Liver (tissue), 9 donors: ENCODE data around the gene ENTPD6. TPM values are rescaled to one million over a fixed set of nuclear protein-coding genes. Genes with fewer than 3 reads are reported as not detected.

Experiments
- DNase-seq: peaks from one replicate; pipeline ENCODE4 v3.0.0-alpha.2; 2017; ENCODE audit warnings: low spot score
- H3K27ac ChIP-seq, 2 donors: one replicate each; pipeline ENCODE4 v1.7.0; 2013; ENCODE audit warnings: inconsistent platforms in 2 of 2, low read length in 2 of 2, control low read depth in 1 of 2, low read depth in 1 of 2, mild to moderate bottlenecking in 1 of 2
- H3K27me3 ChIP-seq, 4 donors: one replicate each; pipeline versions ENCODE4 v1.6.1 to v1.7.0; 2013; ENCODE audit warnings: low read length in 3 of 4, inconsistent platforms in 1 of 4, mild to moderate bottlenecking in 1 of 4, moderate library complexity in 1 of 4; ENCODE audit not compliant: control insufficient read depth in 4 of 4, insufficient read depth in 4 of 4
- H3K36me3 ChIP-seq, 4 donors: one replicate each; pipeline versions ENCODE4 v1.6.1 to v1.7.0; 2013; ENCODE audit warnings: low read length in 3 of 4, mild to moderate bottlenecking in 3 of 4, low read depth in 1 of 4, moderate library complexity in 1 of 4; ENCODE audit not compliant: control insufficient read depth in 4 of 4, insufficient read depth in 3 of 4
- H3K4me1 ChIP-seq, 4 donors: one replicate each; pipeline versions ENCODE4 v1.6.1 to v1.7.0; 2013; ENCODE audit warnings: low read length in 3 of 4, mild to moderate bottlenecking in 3 of 4, moderate library complexity in 1 of 4; ENCODE audit not compliant: control insufficient read depth in 4 of 4, insufficient read depth in 4 of 4
- H3K4me3 ChIP-seq, 3 donors: one replicate each; pipeline versions ENCODE4 v1.6.1 to v1.7.0; 2013; ENCODE audit warnings: low read length in 3 of 3, control low read depth in 1 of 3, low read depth in 1 of 3, mild to moderate bottlenecking in 1 of 3
- H3K9ac ChIP-seq, 2 donors: one replicate each; pipeline ENCODE4 v1.7.0; 2013; ENCODE audit warnings: low read length in 2 of 2, mild to moderate bottlenecking in 2 of 2, moderate library complexity in 2 of 2, control low read depth in 1 of 2, low read depth in 1 of 2
- H3K9me3 ChIP-seq, 4 donors: one replicate each; pipeline versions ENCODE4 v1.6.1 to v1.7.0; 2013; ENCODE audit warnings: low read length in 3 of 4; ENCODE audit not compliant: control insufficient read depth in 4 of 4
- ATF3 ChIP-seq: IDR thresholded peaks from 2 replicates; pipeline ENCODE4 v1.6.1; 2016; ENCODE audit warnings: antibody characterized with exemption
- CTCF ChIP-seq: fragments of 150-350 bp; IDR thresholded peaks from 2 replicates; pipeline ENCODE4 v1.5.1; 2017; ENCODE audit warnings: improper control_type of control experiment, low read depth, low read length; ENCODE audit not compliant: missing input control
- EGR1 ChIP-seq, 2 donors: IDR thresholded peaks; 2 replicates each; pipeline ENCODE4 v1.6.1; 2016 to 2018; ENCODE audit warnings: antibody characterized with exemption in 2 of 2, low read depth in 2 of 2
- FOXA1 ChIP-seq: IDR thresholded peaks from 2 replicates; pipeline ENCODE4 v1.6.1; 2016; ENCODE audit warnings: antibody characterized with exemption
- FOXA2 ChIP-seq: IDR thresholded peaks from 2 replicates; pipeline ENCODE4 v1.6.1; 2016; ENCODE audit warnings: antibody characterized with exemption
- GABPA ChIP-seq, 2 donors: IDR thresholded peaks in 1 of 2; conservative IDR thresholded peaks in 1 of 2; 2 replicates each; pipeline ENCODE4 v1.6.1; 2016; ENCODE audit warnings: antibody characterized with exemption in 2 of 2, mild to moderate bottlenecking in 1 of 2, moderate library complexity in 1 of 2
- HNF4A ChIP-seq, 2 donors: conservative IDR thresholded peaks; 2 replicates each; pipeline ENCODE4 v1.6.1; 2016; ENCODE audit warnings: antibody characterized with exemption in 2 of 2, mild to moderate bottlenecking in 2 of 2
- HNF4G ChIP-seq: IDR thresholded peaks from 2 replicates; pipeline ENCODE4 v1.6.1; 2016; ENCODE audit warnings: antibody characterized with exemption
- JUND ChIP-seq, 2 donors: IDR thresholded peaks; 2 replicates each; pipeline ENCODE4 v1.6.1; 2016; ENCODE audit warnings: antibody characterized with exemption in 2 of 2
- MAX ChIP-seq: IDR thresholded peaks from 2 replicates; pipeline ENCODE4 v1.6.1; 2016; ENCODE audit warnings: antibody characterized with exemption
- NR2F2 ChIP-seq: IDR thresholded peaks from 2 replicates; pipeline ENCODE4 v1.6.1; 2016; ENCODE audit warnings: antibody characterized with exemption
- RAD21 ChIP-seq, 2 donors: IDR thresholded peaks; 2 replicates each; pipeline ENCODE4 v1.6.1; 2016; ENCODE audit warnings: antibody characterized with exemption in 2 of 2, mild to moderate bottlenecking in 2 of 2
- REST ChIP-seq: IDR thresholded peaks from 2 replicates; pipeline ENCODE4 v1.6.1; 2016; ENCODE audit warnings: antibody characterized with exemption, mild to moderate bottlenecking
- RXRA ChIP-seq, 2 donors: IDR thresholded peaks; 2 replicates each; pipeline ENCODE4 v1.6.1; 2017 to 2018; ENCODE audit warnings: antibody characterized with exemption in 2 of 2, mild to moderate bottlenecking in 1 of 2
- TAF1 ChIP-seq: conservative IDR thresholded peaks from 2 replicates; pipeline ENCODE4 v1.6.1; 2016; ENCODE audit warnings: antibody characterized with exemption, mild to moderate bottlenecking
- YY1 ChIP-seq: IDR thresholded peaks from 2 replicates; pipeline ENCODE4 v1.6.1; 2016; ENCODE audit warnings: antibody characterized with exemption, mild to moderate bottlenecking
- WGBS: extraction: QIAGEN DNeasy Blood & Tissue Kit; methylation state at CpG from one replicate; pipeline ENCODE4 v1.1.7; 2013; 5-methylcytosine and 5-hydroxymethylcytosine counted together
- polyA plus RNA-seq, 2 donors: library from polyadenylated mRNA; stranded (reverse) in 1 of 2; unstranded in 1 of 2; fragments of 200-250 nt in 1 of 2; fragments of >200 nt in 1 of 2; fragmentation: Nextera tagmentation in 1 of 2; extraction: Ambion mirVana in 1 of 2; gene quantifications; one replicate each; pipeline versions ENCODE4 v1.2.1 to v1.2.3, GENCODE V29; 2013 to 2015
- total RNA-seq, 2 donors: library from RNA; depleted of rRNA; stranded (reverse); fragments of >200 nt; gene quantifications; one replicate each; pipeline ENCODE4 v1.2.3, GENCODE V29; 2014
- TF ChIP-seq, protein P1 (sequence below): IDR thresholded peaks from 2 replicates; pipeline ENCODE4 v1.6.1; 2016; ENCODE audit warnings: antibody characterized with exemption
- donor health status: healthy.
- donor health status: healthy.
- donor health status: healthy.
- donor health status: healthy.
- donor health status: healthy.

ENTPD6 gene
- total and polyA plus RNA-seq, 4 donors, result 14.9 to 29.9 (median 24.4) TPM

GRCh38 chr20:25274481-25274880 lies 79.0 kb downstream of the ENTPD6 start:
- TF ChIP-seq CTCF, result no peak
- TF ChIP-seq ATF3, result no peak
- no peak for TF ChIP-seq HNF4A (conservative IDR thresholded peaks at IDR 0.05)
- TF ChIP-seq JUND (IDR thresholded peaks at IDR 0.05), result no peak
- no peak for TF ChIP-seq TAF1
- no peak for TF ChIP-seq REST
- TF ChIP-seq MAX, result no peak
- no peak for TF ChIP-seq RAD21 (IDR thresholded peaks at IDR 0.05)
- no peak for TF ChIP-seq YY1
- no peak for TF ChIP-seq FOXA1
- no peak for TF ChIP-seq GABPA (IDR thresholded peaks at IDR 0.05 in 1 of 2, conservative IDR thresholded peaks at IDR 0.05 in 1 of 2)
- no peak for TF ChIP-seq EGR1 (IDR thresholded peaks at IDR 0.05; ENCODE audit: low read depth in 2 of 2)
- TF ChIP-seq NR2F2, result no peak
- TF ChIP-seq, protein P1, sequence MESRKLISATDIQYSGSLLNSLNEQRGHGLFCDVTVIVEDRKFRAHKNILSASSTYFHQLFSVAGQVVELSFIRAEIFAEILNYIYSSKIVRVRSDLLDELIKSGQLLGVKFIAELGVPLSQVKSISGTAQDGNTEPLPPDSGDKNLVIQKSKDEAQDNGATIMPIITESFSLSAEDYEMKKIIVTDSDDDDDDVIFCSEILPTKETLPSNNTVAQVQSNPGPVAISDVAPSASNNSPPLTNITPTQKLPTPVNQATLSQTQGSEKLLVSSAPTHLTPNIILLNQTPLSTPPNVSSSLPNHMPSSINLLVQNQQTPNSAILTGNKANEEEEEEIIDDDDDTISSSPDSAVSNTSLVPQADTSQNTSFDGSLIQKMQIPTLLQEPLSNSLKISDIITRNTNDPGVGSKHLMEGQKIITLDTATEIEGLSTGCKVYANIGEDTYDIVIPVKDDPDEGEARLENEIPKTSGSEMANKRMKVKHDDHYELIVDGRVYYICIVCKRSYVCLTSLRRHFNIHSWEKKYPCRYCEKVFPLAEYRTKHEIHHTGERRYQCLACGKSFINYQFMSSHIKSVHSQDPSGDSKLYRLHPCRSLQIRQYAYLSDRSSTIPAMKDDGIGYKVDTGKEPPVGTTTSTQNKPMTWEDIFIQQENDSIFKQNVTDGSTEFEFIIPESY, result no peak
- no peak for TF ChIP-seq FOXA2
- TF ChIP-seq RXRA (IDR thresholded peaks at IDR 0.05), result no peak
- no peak for TF ChIP-seq HNF4G
- peaks cover 0 to 29% (median 5%) of the 10 kb centered on the region in 4 donors for H3K36me3 ChIP-seq
- WGBS, result 96% methylated on average over 20 of the region's 20 CpGs

More at GRCh38 chr20:25274481-25274880, 79.0 kb downstream of the ENTPD6 start:
- DNase-seq, result no peak
- Histone ChIP-seq H3K9me3 (no peaks in the 10 kb centered on the region), H3K27me3 (no peaks in the 10 kb centered on the region), H3K4me1 (no peaks in the 10 kb centered on the region), H3K9ac (no peak overlapping the region), H3K4me3 (no peak overlapping the region), H3K27ac (no peak overlapping the region)
